ENCODE results near the gene DOCK4. TPM values are rescaled to one million over a fixed set of nuclear protein-coding genes. Genes with fewer than 3 reads are reported as not detected.

The DOCK4 gene
- total RNA-seq, 1 experiment from 2014 or later = 31.4 TPM

DNA sequence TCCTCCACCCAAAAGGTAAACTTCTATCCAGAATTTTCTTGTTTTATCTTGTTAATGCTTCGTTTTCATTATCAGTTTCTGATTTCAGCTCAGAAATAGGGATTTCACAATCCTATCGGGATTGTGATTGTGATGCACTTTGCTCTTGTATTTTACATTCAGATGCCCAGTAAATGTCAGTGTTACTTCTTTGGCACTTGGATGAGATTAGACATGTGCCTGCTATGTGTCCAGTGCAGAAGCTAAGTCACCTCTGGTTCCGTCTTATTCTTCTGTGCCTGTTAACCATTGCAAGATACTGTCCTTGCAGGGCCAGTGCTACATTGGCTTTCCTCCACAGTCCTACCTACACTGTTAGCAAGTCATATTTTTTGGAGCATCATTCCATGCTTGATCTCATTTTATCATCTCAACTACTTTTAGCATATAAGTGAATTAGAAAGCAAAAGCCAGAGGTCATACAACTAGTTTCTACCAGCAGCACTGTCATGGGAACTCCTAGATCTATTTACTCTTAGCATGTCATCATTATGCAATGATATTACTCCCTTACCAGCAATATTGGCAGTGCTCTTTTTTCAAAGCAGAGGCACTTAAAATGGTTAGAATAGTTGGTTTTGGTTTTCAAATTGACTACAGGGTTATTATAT, 27.0 kb upstream of the DOCK4 start:
- Mint-ChIP-seq H3K36me3 (ENCODE audit: insufficient read depth, unreplicated experiment) (no peaks in the 10 kb centered on the region), H3K4me3 (ENCODE audit: unreplicated experiment) (no peak overlapping the region), H3K27me3 (ENCODE audit: insufficient read depth, unreplicated experiment) (no peaks in the 10 kb centered on the region), H3K4me1 (ENCODE audit: insufficient read depth, unreplicated experiment) (peaks cover 6% of the 10 kb centered on the region), H3K27ac (ENCODE audit: low read depth, unreplicated experiment) (no peak overlapping the region), H3K9me3 (ENCODE audit: unreplicated experiment) (no peaks in the 10 kb centered on the region)
- BruUV-seq (replicated peaks) = no TSS peak
- intact Hi-C loops (cut with micrococcal nuclease) = no loop called here
- CTCF ChIA-PET = no interaction called here
- no peak for DNase-seq (ENCODE audit: unreplicated experiment)
- TF ChIP-seq, protein P1, sequence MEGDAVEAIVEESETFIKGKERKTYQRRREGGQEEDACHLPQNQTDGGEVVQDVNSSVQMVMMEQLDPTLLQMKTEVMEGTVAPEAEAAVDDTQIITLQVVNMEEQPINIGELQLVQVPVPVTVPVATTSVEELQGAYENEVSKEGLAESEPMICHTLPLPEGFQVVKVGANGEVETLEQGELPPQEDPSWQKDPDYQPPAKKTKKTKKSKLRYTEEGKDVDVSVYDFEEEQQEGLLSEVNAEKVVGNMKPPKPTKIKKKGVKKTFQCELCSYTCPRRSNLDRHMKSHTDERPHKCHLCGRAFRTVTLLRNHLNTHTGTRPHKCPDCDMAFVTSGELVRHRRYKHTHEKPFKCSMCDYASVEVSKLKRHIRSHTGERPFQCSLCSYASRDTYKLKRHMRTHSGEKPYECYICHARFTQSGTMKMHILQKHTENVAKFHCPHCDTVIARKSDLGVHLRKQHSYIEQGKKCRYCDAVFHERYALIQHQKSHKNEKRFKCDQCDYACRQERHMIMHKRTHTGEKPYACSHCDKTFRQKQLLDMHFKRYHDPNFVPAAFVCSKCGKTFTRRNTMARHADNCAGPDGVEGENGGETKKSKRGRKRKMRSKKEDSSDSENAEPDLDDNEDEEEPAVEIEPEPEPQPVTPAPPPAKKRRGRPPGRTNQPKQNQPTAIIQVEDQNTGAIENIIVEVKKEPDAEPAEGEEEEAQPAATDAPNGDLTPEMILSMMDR (IDR thresholded peaks at IDR 0.05; ENCODE audit: unreplicated experiment) = no peak
- POLR2A ChIA-PET = no interaction called here

DNA sequence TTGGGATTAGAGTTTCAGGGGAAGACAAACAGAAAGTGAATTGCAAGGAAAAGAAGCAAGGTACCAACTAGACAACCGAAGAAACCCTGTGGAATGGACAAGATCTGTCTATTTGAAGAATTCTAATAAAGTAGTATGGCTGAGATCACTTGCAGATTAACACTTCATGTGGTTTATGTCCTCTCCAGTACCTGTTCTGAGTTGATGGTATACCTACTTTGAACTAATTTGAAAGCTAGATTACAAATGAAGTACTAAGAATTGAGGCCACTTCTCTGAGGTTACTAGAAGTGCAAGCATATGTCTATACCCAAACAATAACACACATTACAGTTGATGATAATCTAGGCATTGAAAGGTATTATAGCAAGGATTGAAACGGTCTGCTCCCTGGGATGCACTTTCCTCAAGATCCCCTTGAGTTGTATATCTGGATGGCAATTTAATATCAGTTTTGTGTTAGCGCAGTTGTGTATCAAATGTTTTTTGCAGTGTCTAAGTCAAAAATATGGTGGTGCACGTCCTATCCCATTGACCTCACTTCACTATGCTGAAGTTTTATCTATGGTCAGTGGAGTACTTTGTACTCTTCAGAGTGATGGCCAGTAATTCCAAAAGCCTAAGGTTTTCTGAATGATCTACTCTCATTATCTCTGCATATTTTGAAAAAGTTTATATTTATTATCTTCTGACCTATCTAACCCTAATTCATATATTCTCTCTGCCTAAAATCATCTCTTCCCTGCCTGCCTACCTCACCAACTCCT, 26.2 kb upstream of the DOCK4 start:
- no peak overlapping the region for H3K4me3 Mint-ChIP-seq (ENCODE audit: unreplicated experiment)
- H3K36me3 Mint-ChIP-seq (ENCODE audit: insufficient read depth, unreplicated experiment) = no peaks in the 10 kb centered on the region
- no peak overlapping the region for H3K27ac Mint-ChIP-seq (ENCODE audit: low read depth, unreplicated experiment)
- intact Hi-C loops (cut with micrococcal nuclease) = no loop called here
- no TSS peak for BruUV-seq (replicated peaks)
- ChIA-PET CTCF (no interaction called here), POLR2A (no interaction called here)
- DNase-seq (ENCODE audit: unreplicated experiment) = no peak
- TF ChIP-seq, protein P1 (IDR thresholded peaks at IDR 0.05; ENCODE audit: unreplicated experiment) = no peak
- H3K27me3 Mint-ChIP-seq (ENCODE audit: insufficient read depth, unreplicated experiment) = no peaks in the 10 kb centered on the region
- no peaks in the 10 kb centered on the region for H3K4me1 Mint-ChIP-seq (ENCODE audit: insufficient read depth, unreplicated experiment)
- no peaks in the 10 kb centered on the region for H3K9me3 Mint-ChIP-seq (ENCODE audit: unreplicated experiment)

DNA sequence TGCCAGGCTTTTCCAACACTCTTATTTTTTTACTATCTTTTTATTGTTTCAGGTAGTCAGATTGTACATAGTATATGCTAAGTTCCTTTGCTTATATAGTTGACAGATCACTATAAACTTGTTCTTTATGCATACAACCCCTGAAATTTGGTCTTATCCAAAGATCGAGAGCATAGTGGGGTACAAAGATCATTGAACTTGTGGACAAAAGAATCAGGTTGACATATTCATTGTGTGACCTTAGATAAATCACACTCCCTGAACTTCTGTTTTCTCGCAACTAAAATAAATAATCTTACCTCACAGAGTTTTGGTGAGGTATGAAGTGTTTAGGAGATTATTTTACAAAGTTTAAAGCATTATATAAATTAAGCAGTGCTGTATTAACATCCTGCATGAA, 22.4 kb upstream of the DOCK4 start:
- no peaks in the 10 kb centered on the region for H3K4me1 Mint-ChIP-seq (ENCODE audit: insufficient read depth, unreplicated experiment)
- no peak for DNase-seq (ENCODE audit: unreplicated experiment)
- ChIA-PET POLR2A (no interaction called here), CTCF (interaction anchor here (0.6 to 0.7 kb wide), 2 partner anchors 114 to 134 kb away, joined by 3 read pairs; no protein-coding TSS in a partner anchor)
- intact Hi-C loops (cut with micrococcal nuclease) = no loop called here
- peaks cover 6% of the 10 kb centered on the region for H3K36me3 Mint-ChIP-seq (ENCODE audit: insufficient read depth, unreplicated experiment)
- no peak overlapping the region for H3K27ac Mint-ChIP-seq (ENCODE audit: low read depth, unreplicated experiment)
- TF ChIP-seq, protein P1 (IDR thresholded peaks at IDR 0.05; ENCODE audit: unreplicated experiment) = no peak
- H3K9me3 Mint-ChIP-seq (ENCODE audit: unreplicated experiment) = no peaks in the 10 kb centered on the region
- H3K27me3 Mint-ChIP-seq (ENCODE audit: insufficient read depth, unreplicated experiment) = no peaks in the 10 kb centered on the region
- H3K4me3 Mint-ChIP-seq (ENCODE audit: unreplicated experiment) = no peak overlapping the region
- BruUV-seq (replicated peaks) = no TSS peak

DNA sequence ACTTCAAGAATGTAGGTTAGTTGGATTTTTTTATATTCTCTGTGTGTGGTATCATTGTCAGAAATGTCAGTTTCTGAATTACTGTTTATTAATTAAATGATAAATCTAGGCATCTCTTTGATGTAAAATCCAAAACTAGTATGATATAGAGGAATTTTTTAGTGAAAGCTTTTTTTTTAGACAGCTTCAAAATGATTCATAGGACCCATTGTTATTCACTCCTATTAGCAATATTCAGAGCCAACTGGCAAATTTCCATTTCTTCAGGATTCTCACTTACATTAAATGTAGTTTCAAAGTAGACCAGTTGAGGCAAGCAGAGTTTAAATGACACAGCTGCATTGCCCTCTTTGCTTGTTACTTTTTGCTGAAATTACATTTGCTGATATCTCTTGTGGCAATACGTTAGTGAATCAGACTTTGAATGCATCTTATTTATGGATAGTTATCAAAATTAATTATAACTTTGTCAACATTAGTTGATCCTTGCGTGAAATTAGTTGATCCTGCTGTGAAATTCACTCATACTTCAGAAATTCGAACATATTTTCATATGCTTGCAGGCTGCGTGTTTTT, 20.6 kb upstream of the DOCK4 start:
- no peak overlapping the region for H3K27ac Mint-ChIP-seq (ENCODE audit: low read depth, unreplicated experiment)
- TF ChIP-seq, protein P1 (IDR thresholded peaks at IDR 0.05; ENCODE audit: unreplicated experiment) = no peak
- peaks cover 12% of the 10 kb centered on the region for H3K36me3 Mint-ChIP-seq (ENCODE audit: insufficient read depth, unreplicated experiment)
- intact Hi-C loops (cut with micrococcal nuclease) = no loop called here
- ChIA-PET POLR2A (interaction anchor here (0.7 to 2.1 kb wide), 5 partner anchors 12 to 178 kb away, joined by 3 to 8 read pairs (median 3); partner anchors contain the start of genes DOCK4 and ZNF277), CTCF (interaction anchor here (0.9 kb wide), 1 partner anchor 11 kb away, joined by 4 read pairs; no protein-coding TSS in a partner anchor)
- peak; percentile 52 for DNase-seq (ENCODE audit: unreplicated experiment)
- no peaks in the 10 kb centered on the region for H3K4me1 Mint-ChIP-seq (ENCODE audit: insufficient read depth, unreplicated experiment)
- no peaks in the 10 kb centered on the region for H3K9me3 Mint-ChIP-seq (ENCODE audit: unreplicated experiment)
- no peak overlapping the region for H3K4me3 Mint-ChIP-seq (ENCODE audit: unreplicated experiment)
- no TSS peak for BruUV-seq (replicated peaks)
- H3K27me3 Mint-ChIP-seq (ENCODE audit: insufficient read depth, unreplicated experiment) = no peaks in the 10 kb centered on the region

Measured in MCF 10A (cell line).